RWPE1 (cell line): ENCODE measurements around the gene KLRD1.

ENCODE experiments used
- CTCF ChIA-PET: fragments of 350-600 bp; sonication (Branson Sonifier 250); formaldehyde crosslinking; extraction: SDS; loops from one replicate; lab custom pipeline; 2021; lab: Yijun Ruan, JAX
- POLR2A ChIA-PET: fragments of 400-600 bp; formaldehyde crosslinking; extraction: SDS; loops from one replicate; lab custom pipeline; 2020; ENCODE audit warnings: antibody characterized with exemption; ENCODE audit not compliant: low non-redundant PET; lab: Yijun Ruan, JAX
- DNase-seq: peaks from one replicate; pipeline ENCODE4 v3.0.0; 2012; ENCODE audit warnings: low spot score
- H3K27ac ChIP-seq: fragments of 450-650 bp; 2 replicates; pipeline ENCODE4 v1.5.1; 2017
- TF ChIP-seq, protein P1 (sequence below): fragments of 450-650 bp; conservative IDR thresholded peaks from 2 replicates; pipeline ENCODE4 v1.5.1; 2017; ENCODE audit warnings: low read depth, mild to moderate bottlenecking

The KLRD1 gene

DNA sequence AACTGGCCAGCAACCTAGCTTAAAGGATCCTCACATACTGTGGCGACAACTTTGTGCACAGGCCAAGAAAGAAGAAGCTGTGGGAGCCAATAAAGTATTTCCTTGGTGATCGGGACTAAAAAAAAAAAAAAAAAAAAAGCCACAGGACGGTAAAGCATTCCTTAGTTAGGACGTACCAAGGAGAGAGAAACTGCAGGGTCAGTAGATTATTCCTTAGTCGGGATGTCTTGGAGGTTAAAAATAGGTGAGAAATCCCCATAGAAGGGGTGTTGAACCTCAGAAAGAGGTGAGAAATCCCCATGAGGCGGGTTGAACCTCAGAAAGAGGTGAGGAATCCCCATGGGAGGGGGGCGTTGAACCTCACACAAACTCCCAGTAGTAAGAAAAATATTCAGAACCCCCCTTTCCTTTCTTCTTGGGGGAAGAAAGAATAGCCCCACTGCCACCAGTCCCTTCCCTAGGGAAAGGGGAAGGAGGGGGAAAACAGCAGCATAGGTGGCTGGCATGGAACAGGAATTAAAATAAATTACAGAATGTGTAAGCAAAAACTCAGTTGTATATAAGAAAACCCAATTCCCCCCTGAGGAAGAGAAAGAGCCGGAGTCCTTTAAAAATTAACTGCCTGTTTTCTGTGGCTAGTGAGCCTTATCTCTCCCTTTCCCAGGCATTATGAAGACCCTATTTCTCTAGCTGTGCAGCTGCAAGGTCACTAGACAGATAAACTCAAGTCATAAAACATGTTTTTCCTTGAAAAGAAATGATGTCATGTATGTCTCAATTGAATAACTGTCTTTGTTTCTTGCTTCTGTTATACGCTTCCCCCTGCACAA, 55.4 kb downstream of the KLRD1 start:
- POLR2A ChIA-PET = interaction anchor here (0.7 kb wide), 1 partner anchor 30 kb away, joined by 5 read pairs; no protein-coding TSS in a partner anchor

DNA sequence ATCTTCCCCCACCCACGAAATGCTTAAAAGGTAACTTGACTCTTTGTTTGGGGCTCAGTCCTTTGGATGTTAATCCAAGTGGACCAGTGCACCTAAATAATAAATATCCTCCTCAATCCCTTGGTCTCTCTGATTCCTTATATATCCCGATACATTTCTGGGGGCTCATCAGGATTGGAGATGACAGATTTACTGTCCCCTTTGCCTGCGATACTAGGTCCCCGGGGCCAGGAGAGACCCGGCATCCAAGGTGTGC, 55.9 kb downstream of the KLRD1 start:
- TF ChIP-seq, protein P1, sequence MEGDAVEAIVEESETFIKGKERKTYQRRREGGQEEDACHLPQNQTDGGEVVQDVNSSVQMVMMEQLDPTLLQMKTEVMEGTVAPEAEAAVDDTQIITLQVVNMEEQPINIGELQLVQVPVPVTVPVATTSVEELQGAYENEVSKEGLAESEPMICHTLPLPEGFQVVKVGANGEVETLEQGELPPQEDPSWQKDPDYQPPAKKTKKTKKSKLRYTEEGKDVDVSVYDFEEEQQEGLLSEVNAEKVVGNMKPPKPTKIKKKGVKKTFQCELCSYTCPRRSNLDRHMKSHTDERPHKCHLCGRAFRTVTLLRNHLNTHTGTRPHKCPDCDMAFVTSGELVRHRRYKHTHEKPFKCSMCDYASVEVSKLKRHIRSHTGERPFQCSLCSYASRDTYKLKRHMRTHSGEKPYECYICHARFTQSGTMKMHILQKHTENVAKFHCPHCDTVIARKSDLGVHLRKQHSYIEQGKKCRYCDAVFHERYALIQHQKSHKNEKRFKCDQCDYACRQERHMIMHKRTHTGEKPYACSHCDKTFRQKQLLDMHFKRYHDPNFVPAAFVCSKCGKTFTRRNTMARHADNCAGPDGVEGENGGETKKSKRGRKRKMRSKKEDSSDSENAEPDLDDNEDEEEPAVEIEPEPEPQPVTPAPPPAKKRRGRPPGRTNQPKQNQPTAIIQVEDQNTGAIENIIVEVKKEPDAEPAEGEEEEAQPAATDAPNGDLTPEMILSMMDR = no peak
- POLR2A ChIA-PET = no interaction called here
- peak overlapping the region; percentile 96 for H3K27ac ChIP-seq
- no peak for DNase-seq
- CTCF ChIA-PET = no interaction called here

More for the DNA sequence above, 55.4 kb downstream of the KLRD1 start:
- TF ChIP-seq, protein P1 = no peak
- H3K27ac ChIP-seq = peak overlapping the region; percentile 96
- DNase-seq = no peak
- CTCF ChIA-PET = no interaction called here

DNA sequence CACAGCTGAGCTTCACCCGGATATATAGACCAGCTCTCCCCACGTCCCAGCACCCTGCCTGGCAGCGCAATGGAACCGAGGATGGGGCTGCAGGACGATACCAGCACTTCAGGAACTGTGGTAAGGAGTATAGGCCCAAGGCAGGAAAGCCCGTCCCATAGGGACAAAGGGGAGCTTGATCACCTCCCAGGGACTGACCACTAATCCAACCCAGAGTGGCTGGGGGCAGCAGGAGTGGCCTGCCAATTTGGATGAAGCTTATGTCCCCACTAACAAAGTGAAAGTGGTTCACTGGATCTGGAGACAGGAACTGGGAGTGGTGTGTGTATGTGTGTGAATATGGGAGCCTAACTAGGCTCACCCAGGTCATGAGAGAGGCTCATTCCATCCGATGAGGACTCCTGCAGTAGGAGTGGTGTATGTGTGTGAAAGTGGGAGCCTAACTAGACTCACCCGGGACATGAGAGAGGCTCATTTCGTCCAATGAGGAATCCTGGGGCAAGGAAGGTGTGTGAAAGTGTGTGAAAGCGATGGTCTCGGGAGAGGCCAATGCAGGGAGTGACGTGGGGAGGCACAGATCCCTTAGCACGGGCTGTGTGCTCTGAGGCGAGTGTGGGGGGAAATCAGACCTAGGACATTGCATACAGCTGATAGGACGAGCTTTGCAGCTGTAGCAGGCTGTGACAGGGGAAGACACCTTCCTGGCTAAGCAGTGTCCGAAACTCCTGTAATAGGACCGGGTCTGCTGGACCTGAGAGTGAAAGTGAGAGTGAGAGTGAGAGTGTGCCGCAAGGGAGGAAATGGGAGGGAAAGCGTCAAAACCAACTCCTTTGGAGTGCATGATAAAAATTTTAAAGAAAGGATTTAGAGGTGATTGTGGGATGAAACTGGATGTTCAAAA, 56.5 kb downstream of the KLRD1 start:
- H3K27ac ChIP-seq = peak overlapping the region; percentile 96
- TF ChIP-seq, protein P1 = no peak
- POLR2A ChIA-PET = no interaction called here
- CTCF ChIA-PET = no interaction called here
- DNase-seq = peak; percentile 47

DNA sequence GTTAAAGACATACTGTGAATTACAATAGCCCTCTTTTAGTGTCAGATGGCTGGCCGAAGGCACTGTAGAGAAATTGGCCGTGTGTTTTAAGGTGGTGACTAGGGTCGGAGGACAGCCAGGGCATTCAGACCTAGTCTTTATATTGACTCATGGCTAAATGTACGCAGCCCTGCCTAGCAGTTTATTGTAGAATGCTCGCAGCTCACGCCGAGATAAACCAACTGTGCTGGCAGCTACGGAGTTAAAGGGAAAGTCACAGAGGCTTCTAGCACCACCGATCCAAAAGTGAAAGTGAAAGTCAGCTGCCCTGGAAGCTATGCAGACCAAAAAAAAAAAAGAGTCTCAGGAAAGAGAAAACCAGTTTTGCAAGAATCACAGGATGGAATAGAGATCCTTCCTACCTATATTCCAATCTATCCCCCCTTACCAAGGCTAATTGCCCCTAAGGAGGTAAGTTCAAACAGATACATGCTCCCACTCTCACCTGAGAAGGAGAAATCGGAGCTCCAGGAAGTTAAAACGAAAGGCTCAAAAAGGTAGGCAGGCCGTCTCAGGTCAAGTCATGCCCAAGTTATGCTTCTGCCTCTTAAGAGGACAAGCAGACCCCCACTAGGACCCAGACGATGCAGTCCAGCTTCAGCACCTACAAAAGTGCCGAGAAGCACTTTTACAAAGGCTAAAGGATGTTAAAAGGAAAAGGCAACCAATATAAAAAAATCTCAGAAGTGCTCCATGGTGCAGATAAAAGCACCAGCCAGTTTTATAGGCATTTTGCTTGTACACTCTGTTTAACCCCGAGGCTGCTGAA, 57.3 kb downstream of the KLRD1 start:
- POLR2A ChIA-PET = interaction anchor here (0.5 kb wide), 1 partner anchor 67 kb away, joined by 3 read pairs; no protein-coding TSS in a partner anchor
- peak overlapping the region; percentile 96 for H3K27ac ChIP-seq

DNA sequence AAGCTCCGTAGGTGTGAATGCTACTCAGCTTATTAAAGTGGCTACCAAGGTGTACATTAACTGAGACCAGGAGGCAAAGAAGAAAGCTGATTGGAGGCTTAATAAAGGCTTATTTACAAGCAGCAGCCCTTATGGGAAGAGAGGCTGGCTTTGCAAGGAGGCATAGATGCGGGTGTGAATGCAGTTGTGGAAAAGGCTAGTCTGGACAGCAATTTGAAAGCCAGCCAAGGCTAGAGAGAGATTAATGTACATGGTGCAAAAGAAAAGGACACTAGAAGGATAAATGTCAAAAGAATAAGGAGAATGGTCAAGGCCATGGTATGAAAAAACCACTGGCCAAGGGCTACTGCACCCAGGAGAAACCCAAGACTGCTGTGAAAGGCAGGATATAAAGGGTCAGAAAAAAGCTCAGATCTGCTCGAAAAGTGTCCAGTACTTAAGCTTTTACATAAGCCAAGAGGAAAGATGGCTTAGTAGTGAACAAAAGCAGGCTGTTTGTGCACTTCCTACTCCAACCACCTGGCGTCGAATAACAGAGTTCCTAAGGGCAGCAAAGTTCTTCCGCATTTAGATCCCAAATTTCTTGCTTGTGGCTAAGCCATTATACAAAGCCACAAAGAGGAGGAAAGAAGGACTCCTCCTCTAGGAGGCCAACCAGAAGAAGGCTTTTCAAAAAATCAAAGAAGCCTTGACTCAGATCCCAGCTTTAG, 58.2 kb downstream of the KLRD1 start:
- DNase-seq = no peak
- TF ChIP-seq, protein P1 = no peak
- POLR2A ChIA-PET = no interaction called here
- CTCF ChIA-PET = interaction anchor here (0.5 to 1.2 kb wide), 6 partner anchors 26 to 329 kb away, joined by 3 to 5 read pairs (median 4); no protein-coding TSS in a partner anchor
- H3K27ac ChIP-seq = peak overlapping the region; percentile 96

More for the DNA sequence above, 57.3 kb downstream of the KLRD1 start:
- DNase-seq = peak; percentile 62
- CTCF ChIA-PET = interaction anchor here (0.7 kb wide), 1 partner anchor 34 kb away, joined by 4 read pairs; no protein-coding TSS in a partner anchor
- TF ChIP-seq, protein P1 = no peak
